NCI-H1930 (cell line): ENCODE data around the gene PLXNA2.

Source experiments
- DNase-seq, 2 experiments: peaks; one replicate each; lab custom pipeline; 2025; lab: John Stamatoyannopoulos, UW

PLXNA2 gene

DNA sequence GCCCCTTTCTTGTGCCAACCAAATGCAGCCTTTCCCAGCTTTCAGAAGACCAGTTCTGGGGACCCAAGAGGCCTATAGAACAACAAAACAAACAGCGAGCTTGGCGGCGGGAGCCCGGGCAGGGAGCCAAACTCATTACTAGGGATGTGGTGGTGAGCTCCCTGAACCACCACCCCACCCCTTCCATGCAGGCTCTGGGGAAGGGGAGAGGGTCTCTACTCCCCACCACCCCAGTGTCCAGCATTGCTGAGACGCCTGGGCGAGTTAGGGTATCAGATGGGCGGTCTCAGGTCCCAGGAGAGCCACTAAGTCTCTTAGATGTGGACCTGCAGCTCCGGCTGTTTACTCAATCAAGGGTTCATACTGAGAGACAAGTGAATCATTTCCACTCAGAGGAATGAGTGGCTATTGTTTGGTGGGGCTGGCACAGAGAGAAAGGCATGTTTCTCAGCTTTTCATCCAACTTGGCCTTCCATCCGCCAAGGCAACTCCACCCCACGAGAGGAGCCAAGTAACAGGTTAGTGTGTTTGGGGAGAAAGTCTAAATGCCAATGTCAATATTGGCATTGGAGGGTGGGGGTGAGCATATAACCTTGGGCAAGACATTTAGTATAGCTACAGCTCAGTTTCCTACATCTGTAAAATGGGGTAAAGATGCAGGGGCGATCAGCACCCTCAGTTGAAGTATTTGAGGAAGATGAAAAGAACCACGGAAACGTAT, 40.9 kb downstream of the PLXNA2 start:
- DNase-seq = peak; percentile 30 to 69

- no peak for DNase-seq
Measured at GRCh38 chr1:208202333-208202995, 41.7 kb downstream of the PLXNA2 start.

DNA sequence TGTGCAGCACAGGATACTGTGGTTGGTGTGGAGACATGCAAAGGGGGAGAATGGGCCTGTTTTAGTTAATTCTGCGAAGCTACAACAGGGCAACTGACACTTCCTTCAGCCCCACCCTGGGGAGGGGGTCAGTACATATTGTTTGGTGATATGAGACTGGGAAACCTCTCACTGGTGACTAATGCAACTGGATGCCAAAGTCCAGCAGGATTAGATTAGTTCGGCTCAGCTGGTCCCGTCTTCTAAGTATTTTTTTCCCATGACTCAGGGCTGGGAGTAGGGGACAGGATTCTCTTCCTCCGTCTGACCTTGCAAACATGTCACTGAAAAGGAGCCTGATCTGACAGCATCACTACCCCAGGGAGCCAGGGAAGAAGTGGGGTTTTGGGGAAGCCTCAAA, 43.0 kb downstream of the PLXNA2 start:
- DNase-seq = no peak

GRCh38 chr1:208200116-208200515, 44.1 kb downstream of the PLXNA2 start:
- DNase-seq = no peak

- no peak for DNase-seq
Measured at GRCh38 chr1:208198236-208198635, 45.9 kb downstream of the PLXNA2 start.

DNA sequence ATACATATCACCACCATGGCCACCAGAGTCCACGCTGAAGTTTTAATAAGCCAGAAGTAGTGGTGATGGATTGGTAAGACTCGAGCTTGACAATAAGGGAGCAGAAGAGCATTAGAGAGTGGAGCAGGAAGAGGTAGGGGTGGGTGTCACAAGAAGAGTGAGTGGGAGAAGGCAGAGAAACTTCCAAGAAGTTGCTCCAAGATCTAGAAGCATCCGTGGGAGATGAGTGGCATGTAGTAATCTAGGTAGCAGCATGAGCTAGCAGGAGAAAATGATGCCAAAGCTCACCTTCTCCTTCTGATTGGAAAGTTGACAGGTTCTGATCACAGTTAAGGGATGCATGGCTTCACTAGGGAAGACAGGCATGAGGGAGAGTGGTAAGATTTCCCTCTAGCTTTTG, 49.2 kb downstream of the PLXNA2 start:
- DNase-seq = no peak

GRCh38 chr1:208192995-208193394, 51.2 kb downstream of the PLXNA2 start:
- DNase-seq = no peak

- DNase-seq = no peak
Measured at GRCh38 chr1:208190784-208191183, 53.4 kb downstream of the PLXNA2 start.

DNA sequence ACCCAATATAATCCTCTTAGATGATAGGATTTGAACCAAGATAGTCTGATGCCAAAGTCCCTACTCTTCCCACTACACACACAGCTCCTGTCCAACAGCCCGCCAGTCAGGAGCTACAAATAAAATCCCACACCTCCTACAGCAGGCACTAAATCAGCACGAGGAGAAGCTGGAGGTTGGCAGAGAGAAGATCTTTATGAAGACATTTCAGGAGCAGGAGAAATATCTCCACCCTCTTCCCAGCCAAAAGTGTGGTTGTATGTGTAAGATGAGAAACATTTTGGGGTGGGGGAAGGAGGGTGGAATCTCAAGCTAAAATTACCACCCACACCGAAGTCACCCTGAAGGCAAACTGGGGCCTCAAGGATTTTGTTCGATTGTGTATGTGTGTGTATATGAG, 54.5 kb downstream of the PLXNA2 start:
- DNase-seq = no peak

GRCh38 chr1:208189183-208189582, 55.0 kb downstream of the PLXNA2 start:
- DNase-seq = no peak

- DNase-seq = no peak
Measured at GRCh38 chr1:208188607-208189006, 55.6 kb downstream of the PLXNA2 start.

DNA sequence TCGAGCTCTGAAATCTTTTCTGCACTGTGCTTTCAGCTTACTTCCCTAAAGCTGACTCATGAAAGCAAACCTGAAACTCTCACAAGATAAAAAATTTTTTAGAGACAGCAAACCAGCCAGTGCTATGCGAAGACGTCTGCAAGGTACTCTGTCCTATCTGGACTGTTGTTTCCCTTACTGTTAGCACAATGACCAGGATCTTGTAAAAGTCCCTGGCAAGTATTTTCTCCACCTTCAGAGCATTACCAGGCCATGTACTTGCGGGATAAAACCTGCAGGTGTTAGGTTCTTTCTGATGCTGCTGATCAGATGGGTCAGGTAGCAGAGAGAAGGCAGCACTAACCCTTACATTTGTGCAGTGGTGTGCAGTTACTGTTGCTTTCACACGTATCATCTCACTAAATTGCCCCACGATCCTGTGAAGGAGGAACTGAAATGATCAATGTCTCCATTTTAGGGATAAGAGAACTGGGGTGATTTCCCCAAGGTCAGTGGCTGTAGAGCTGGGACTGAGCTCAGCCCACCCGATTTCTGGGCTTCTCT, 56.6 kb downstream of the PLXNA2 start:
- DNase-seq = no peak

DNA sequence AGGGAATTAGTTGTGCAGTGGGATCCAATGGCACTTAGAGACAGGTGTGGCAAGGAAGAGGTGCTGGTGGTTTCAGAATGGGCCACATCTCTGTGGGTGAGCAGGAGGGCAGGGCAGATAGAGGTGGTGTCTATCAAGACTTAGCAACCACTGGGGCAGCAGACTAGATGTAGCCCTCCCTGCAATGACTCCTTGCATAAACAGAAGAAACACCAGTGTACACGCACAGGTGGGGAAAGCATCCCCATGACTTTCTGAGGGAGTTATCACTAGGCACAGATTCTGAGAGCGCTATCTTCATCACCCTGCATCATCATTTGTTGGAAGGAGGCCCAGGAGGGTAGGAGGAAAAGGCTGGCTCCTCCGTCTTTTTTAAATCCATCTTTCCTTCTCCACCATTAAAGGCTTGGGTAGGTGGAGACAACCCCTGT, 58.4 kb downstream of the PLXNA2 start:
- no peak for DNase-seq

GRCh38 chr1:208184966-208185654, 59.1 kb downstream of the PLXNA2 start:
- no peak for DNase-seq

GRCh38 chr1:208183977-208184911, 59.9 kb downstream of the PLXNA2 start:
- no peak for DNase-seq

DNA sequence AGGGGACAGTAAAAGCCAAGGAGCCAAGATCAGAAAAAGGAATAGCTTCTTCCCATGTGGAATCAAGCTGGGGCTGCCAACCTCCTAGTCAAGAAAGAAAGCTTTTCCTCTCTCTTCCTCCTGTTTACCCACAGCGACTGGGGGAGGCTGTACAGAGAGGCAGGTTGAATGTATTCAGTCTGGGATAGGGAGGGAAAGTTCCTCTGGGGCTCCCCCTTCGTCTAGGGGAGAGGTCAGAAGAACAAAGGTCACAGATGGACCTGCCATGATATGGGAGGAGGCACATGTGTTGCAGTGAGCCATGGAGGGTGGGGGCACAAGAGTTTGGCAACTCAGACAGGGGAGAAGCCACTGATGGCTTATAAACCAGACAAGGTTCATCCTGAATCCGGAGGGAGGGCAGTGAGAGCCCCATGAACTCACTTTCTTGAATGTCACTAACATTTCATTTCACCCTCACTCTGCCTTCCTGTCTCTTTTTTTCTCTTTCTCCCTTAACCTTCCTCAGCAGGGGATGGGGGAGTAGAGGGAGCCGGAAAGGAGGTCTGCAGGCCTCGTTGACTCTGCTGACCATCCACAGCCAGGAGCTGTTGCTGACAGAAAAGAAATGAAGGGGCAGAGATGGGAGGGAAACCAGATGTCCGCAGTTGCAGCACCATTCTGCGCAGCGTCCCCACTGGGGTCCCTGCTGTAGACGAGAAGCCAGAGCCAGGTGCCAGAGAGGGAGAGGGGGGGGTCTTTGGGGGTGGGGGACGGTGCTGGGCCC, 61.1 kb downstream of the PLXNA2 start:
- no peak for DNase-seq

GRCh38 chr1:208181364-208181763, 62.8 kb downstream of the PLXNA2 start:
- DNase-seq = no peak

DNA sequence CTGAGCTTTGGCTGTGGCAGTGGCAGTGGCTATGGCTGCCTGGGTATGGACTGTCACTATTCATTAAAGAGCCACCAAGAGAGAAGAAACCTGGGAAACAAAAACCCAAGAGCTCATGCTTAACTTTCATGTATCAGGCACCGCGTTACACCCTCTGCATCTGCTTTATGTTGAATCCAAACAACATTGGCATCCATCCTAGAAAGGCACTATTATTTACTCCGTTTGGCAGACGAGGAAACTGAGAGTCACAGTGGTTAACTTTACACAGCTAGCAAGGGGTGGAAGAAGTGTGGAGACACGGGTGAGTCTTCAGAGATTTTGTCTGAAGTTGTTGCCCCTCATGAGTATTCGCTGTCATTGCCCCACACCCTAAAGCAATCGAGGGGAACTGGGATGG, 63.8 kb downstream of the PLXNA2 start:
- no peak for DNase-seq

- no peak for DNase-seq
Measured at GRCh38 chr1:208179961-208180409, 64.2 kb downstream of the PLXNA2 start.

- no peak for DNase-seq
Measured at GRCh38 chr1:208179263-208179816, 64.8 kb downstream of the PLXNA2 start.
